ENCODE measurements around the gene C4orf17.

- TF ChIP-seq CTCF (IDR thresholded peaks at IDR 0.05) (no peak), POLR2A (IDR thresholded peaks at IDR 0.05) (no peak)
These were observed 63.0 kb downstream of the C4orf17 start for GRCh38 chr4:99573735-99574368.

Data from heart left ventricle (tissue), 13 donors.